Raji (cell line): ENCODE results near the gene RNF10.
A peak's percentile ranks its signal among the peaks of the same experiment; 100 is the strongest.

ENCODE experiments used
- POLR2A ChIP-seq: IDR thresholded peaks from 2 replicates; pipeline ENCODE4 v1.6.1; 2011; ENCODE audit warnings: low read depth, low read length, control low read depth; ENCODE audit not compliant: insufficient read depth

RNF10 gene

DNA sequence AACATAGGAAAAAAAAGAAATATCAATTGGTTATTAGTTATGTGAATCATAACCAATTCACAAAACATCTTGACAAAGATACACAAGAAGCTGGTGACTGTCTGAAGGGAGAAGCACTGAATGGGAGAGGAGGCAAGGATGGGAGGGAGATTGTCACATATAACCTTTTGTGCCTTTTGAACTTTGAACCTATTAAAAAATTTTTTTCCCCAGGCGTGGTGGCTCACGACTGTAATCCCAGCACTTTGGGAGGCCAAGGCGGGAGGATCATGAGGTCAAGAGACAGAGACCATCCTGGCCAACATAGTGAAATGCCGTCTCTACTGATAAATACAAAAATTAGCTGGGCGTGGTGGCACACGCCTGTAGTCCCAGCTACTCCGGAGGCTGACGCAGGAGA lies 25.6 kb upstream of the RNF10 start:
- TF ChIP-seq POLR2A, result no peak

DNA sequence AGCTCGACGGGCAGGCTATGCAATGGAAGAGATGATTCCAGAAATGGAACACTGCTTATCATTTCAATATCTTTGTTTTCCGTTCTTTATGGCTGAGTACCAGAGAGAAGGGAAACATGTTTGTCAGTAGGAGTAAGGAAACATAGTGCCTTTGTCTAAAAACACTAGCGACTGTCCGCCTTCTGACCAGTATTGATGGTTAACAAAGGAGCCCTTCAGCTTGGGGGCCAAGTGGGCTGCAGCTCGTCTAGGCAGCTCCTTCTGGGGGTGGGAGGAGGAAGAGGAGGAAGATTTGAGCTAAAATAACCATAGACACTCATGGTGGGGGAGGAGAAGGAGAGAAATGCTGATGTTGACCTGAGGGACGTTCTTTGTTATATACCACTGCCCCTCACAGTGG lies 20.2 kb upstream of the RNF10 start:
- TF ChIP-seq POLR2A, result no peak

DNA sequence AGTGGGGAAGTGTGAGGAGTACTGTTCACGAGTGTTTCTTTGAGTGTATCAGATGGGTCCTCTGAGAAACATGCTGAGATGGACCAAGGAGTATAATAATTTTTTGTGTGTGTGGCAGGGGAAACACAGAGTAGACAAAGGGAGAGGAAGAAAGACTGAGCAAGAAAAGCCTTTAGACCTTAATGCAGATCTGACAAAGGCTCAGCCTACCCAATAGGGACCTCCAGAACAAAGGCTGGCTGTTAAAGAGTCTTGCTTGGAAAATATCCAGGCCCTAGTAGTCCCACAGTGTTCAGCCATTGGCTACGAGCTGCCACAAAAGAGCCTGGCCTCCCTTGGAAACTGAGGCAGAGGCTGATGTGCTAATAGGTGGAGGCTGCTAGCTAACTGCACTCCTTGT lies 18.7 kb upstream of the RNF10 start:
- TF ChIP-seq POLR2A, result no peak

DNA sequence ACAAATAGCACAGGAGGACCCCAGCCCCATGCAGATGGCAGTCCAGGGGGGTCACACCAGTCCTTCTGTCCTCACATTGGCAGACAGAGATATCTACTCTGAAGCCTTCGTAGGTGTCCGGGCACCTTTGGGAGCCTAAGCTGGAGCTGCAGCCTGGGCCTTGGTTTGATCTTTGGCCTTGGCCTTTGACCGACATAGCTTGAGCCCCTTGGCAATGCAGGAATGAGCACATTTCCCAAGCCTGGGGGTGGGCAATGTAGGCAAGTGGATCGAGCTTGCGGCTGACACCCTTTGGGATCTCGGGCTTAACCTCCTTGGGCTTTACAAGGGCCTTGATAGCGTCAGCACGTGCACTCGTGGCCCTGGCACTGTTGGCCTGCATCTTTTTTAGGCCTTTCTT lies 11.6 kb upstream of the RNF10 start:
- TF ChIP-seq POLR2A, result no peak

DNA sequence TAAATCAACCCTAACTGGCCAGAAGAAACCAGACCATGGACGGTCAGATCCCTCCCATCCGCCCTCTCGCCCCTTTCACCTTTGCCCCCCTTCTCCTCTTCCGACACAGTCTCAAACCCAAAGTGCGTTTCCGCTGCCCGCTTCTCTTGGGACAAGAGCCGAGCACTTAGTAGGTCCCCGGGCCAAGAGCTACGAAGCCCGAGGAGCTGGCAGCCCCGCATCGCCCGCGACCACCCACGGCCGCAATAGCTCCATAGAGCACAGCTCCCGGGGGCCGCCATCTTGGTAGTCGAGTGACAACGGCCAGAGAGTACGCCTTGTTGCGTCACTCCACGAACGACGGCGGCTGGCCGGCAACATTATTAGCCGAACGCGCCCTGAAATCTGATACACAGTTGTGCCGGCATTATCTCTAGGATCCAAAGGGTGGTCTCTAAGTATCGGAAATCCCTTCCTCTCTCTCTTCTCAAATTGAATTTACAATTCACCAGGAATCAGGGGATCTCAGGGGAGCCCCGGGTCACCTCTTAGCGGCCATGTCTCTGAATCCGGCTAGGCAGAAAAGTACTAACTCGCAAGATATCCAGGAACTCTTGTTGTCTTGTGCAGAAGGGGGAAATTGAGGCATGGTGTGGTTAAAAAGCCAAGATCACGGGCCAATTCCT lies 5.2 kb upstream of the RNF10 start, which contains the start of gene COQ5:
Gene COQ5, minus strand, starts transcription at position 298 of the 665 bp plus-strand sequence. Its CDS starts 17 bp downstream, at position 281.
- peak; percentile 87 for TF ChIP-seq POLR2A

DNA sequence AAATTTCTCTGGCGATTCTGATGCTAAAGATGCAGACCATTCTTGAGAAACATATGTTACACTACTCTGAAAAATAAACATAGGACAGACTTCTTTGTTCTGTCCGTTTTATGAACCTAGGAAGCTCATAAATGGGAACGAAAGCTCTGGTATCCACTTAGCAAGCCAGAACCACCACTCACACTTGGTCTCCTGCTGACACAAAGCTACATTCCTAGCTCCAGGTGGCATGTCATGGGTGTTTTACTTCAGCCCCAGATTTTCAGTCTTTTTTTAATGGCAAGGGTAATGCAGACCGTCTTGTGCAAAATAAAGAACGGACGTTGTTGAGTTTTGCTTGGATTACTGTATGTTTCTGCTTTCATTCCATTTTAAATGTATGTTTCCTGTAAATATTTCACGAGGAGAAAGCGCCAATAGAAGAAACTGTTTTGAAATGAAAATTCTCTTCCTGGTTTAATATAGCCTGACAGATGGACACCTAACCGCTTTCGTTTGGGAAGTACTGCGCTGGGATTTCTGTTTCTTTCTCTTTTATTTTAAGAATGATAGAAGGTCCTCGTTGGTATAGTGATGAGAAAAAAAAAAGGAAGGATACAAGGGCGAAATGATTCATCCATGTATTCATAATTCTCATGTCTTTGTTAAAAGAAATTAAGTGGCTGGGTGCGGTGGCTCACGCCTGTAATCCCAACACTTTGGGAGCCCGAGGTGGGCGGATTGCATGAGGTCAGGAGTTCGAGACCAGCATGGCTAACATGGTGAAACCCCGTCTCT lies 4.3 kb upstream of the RNF10 start:
- no peak for TF ChIP-seq POLR2A

DNA sequence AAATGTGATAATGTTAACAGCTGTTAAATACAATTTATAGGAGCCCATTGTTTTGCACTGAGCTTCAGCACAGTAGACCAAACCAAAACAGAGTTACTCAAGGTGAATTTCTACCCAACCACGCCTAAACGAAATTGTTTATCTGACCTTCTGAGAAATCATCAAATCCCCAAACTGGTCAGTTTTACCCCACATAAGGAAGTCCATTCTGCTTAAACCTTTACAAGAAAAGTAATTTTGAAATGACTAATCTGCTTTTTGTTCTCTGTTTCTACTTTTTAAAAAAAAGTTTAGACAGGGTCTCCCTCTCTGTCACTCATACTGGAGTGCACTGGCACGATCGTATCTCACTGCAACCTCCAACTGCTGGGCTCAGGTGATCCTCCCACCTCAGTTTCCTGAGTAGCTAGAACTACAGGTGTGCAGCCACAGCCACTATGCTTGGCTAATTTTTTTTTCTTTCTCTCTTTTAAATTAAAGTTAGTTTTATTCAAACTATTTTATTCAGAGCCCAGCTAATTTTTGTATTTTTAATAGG lies 1.4 kb upstream of the RNF10 start:
- no peak for TF ChIP-seq POLR2A

DNA sequence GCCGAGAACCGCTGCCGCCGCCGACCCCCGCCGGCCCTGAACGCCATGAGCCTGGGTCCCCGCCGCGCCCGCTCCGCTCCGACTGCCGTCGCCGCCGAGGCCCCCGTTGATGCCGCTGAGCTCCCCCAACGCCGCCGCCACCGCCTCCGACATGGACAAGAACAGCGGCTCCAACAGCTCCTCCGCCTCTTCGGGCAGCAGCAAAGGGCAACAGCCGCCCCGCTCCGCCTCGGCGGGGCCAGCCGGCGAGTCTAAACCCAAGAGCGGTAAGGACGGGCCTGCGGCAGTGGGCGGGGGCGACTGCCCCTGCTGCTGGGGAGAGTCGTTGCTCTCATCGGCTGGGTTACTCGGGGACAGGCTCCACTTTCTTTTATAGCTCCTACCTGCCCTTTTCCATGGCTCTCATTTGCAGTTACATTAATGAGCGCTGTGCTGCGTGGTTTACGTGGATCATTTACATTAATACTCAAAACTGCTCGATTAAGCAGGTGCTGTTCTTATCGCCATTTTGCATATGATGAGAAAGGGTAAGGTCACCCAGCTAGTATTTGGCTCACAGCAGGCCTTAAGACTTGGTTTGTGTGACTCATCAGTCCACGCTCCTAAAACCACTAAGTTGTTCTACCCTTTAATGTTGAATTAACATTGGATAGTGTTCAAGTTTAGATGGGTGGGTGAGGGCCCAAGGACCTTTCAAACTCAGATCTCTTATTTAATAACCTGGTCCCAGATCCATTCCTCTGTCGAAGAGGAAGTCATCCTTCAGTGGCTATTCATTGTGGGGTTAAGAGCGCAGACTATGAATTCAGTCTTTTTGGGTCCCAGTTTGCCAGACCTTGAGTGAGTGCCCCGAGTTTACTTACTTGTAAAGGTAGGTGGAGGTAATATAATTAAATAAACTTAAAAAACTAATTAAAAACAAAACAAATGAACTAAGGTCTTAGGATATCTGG lies 823 bp downstream of the RNF10 start:
- peak; percentile 91 for TF ChIP-seq POLR2A

DNA sequence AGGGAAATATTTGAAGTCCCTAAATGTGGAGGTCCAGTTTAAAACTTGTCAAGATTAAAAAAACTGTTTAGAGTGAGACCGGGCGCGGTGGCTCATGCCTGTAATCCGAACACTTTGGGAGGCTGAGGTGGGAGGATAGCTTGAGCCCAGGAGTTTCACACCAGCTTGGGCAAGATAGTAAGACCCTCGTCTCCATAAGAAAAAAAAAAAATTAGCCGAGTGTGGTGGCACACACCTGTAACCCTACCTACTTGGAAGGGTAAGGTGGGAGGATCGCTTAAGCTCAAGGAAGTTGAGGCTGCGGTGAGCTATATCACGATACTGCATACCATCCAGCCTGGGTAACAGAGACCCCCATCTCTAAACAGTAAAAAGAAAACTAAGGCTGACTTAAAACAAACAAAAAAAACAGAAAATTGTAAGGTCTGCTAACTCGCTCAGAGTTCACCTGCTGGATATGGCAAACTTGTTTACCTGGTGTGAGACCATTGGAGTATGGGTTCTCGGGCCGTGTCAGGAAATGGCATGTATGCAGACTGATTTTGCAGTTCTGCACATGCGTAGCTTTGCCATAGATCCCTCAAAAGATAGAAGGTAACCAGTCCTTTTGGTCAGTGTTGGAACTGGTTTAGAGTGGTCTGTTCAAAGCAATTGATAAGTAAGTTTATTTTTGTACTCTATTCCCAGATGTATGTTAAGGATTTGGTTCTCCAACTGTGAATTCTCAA lies 2.1 kb downstream of the RNF10 start:
- TF ChIP-seq POLR2A, result no peak

DNA sequence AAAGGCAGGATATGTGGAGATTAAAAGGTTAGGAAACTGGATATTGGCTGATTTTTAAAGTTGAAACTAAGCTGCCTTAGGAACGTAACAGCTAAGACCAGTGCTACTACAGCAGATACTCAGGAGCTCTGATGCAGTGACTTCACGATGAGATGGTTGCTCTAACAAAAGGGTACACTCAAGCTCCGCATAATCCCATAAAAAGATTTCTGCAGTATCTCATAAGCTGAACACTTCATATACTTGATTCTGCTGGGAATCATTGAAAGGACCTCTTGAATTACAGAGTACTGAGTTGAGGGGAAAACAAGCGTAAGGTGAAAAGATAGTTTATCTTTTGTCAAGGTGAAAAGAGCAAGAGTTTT lies 3.7 kb downstream of the RNF10 start:
- no peak for TF ChIP-seq POLR2A

DNA sequence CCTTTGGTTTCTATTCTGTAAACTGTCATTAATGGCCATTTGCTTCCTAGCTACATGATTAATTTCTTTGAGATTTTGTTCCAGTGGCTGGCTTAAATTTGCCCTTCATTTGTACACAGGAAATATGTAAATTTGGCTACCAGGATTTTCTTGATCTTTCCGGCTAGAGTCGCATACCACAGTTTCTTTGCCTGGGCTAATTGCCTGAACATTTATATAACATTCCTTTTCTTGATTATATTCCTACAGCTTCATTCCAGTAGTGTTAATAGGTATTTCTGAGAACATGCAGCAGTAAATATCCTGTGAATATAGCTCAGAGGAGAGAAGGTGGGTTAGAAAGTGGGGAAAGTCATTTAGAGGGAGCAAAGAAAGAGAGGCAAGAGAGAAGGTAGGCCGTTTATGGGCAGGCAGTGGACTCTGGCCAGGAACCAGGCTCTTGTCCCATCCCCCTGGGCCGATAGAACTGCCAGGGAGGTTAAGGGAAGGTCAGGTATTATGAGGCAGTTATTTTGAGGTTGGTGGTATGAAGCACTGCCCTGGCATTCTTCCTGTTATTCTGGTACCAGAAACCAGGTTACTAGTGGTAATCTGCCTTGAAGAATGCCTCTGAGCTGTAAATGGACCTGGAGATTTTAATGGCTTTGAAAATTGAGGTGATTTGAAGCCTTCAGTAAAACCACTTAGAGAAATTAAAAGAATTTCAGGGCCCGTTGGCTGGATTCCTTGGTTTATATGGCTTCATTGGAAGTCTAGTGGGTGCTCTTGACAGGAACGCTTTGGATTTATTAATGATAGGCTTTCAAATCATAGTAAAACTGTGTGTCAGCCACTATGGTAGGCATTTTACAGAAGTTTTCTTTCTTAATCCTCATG lies 4.4 kb downstream of the RNF10 start:
- TF ChIP-seq POLR2A, result no peak

DNA sequence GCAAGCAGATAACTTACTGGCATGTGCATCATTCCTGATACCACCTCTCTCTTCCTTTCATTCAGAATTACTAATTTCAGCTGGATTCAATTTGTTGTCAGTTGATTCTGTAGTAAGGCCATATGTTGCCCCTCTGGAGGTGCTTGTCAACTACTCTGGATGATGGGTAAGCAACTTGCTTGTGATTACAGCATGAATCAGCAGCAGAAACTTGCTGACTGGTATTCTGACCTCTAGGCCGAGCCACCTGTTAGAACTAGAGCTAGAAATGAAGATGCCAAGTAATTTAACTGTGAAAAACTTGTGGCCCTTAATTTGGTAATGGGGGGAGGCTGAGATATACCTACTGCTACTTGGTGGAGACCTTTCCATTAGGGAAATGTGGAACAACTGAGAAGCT lies 5.1 kb downstream of the RNF10 start:
- TF ChIP-seq POLR2A, result no peak

DNA sequence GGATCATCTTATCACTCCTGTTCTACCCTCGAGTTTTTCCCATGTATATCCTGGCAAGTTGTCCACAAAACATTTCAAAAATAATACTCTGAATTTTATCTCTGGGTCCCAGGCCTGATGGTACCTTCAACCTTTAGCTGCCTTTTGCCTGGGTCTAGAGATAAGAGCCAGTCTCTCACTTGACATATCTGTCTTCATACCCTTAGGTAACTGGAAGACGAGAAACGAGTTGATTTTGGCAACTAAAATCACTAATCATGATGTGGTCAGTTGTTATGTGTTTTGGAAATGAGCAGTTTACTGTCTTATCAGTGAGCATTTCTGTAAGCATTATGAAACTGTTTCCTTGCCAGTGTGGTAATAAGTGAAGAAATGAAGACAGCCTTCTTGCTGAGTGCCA lies 6.3 kb downstream of the RNF10 start:
- TF ChIP-seq POLR2A, result no peak

DNA sequence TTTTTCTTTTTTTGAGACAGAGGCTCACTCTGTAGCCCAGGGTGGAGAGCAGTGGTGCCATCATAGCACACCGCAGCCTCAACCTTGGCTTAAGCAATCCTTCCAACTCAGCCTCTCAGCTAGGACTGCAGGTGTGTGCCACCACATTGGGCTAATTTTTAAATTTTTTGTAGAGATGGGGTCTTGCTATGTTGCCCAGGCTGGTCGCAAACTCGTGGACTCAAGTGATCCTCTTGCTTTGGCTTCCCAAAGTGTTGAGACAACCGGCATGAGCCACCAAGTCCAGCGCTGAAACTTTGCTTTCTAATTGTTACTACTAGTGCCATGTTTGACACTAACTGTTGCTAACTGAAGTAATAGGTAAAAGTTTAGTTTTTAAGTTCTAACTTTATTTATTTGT lies 8.0 kb downstream of the RNF10 start:
- no peak for TF ChIP-seq POLR2A
